ENCODE measurements around the gene SMIM31. TPM values are rescaled to one million over a fixed set of nuclear protein-coding genes. Genes with fewer than 3 reads are reported as not detected.

SMIM31 gene
- total RNA-seq, 5 donors from 2014 or later (not counting 1 experiment from before 2014, with no cell fraction given) = not detected

DNA sequence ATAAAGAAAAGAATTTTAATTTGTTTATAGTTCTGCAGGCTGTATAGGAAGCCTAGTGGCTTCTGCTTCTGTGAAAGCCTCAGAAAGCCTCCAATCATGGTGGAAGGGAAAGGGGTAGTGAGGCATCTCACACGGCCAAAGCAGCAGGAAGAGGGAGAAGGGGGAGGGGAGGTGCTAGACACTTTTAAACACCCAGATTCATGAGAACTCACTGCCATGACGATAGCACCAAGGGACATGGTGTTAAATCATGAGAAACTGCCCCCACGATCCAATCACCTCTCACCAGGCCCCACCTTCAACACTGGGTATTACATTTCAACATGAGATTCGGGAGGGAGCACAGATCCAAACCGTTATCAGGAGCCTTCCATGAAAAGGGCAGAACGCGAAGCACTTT is 18.1 kb downstream of the SMIM31 start:
- no peaks in the 10 kb centered on the region for H3K36me3 ChIP-seq (ENCODE audit: control insufficient read depth in 2 of 2, extremely low read depth in 1 of 2, insufficient read depth in 1 of 2, low read length in 1 of 2)
- ChIA-PET POLR2A (no interaction called here), CTCF (no interaction called here)
- H3K36me3 Mint-ChIP-seq = no peaks in the 10 kb centered on the region
- no peak overlapping the region for H3K4me3 ChIP-seq (ENCODE audit: control insufficient read depth in 1 of 2, extremely low read depth in 1 of 2, low read length in 1 of 2)
- DNase-seq (no peak), ATAC-seq (replicated peaks in 1 of 4) (no peak)
- no peaks in the 10 kb centered on the region for H3K4me1 ChIP-seq (ENCODE audit: control insufficient read depth in 1 of 2, extremely low read depth in 1 of 2, insufficient read depth in 2 of 2, low read length in 2 of 2)
- H3K27ac Mint-ChIP-seq = no peak overlapping the region
- H3K4me3 Mint-ChIP-seq = no peak overlapping the region
- H3K27me3 ChIP-seq (replicated peaks in 1 of 2; ENCODE audit: control insufficient read depth in 2 of 2, extremely low read depth in 1 of 2, insufficient read depth in 2 of 2, low read length in 1 of 2) = no peaks in the 10 kb centered on the region
- no peaks in the 10 kb centered on the region for H3K9me3 ChIP-seq
- 67% methylated on average over 1 of the region's 7 CpGs for WGBS (ENCODE audit: insufficient coverage)
- H3K9me3 Mint-ChIP-seq = no peaks in the 10 kb centered on the region
- H3K27me3 Mint-ChIP-seq = peaks cover 6 to 17% of the 10 kb centered on the region in 2 donors
- peaks cover 0 to 4% (median 0%) of the 10 kb centered on the region in 3 donors for H3K4me1 Mint-ChIP-seq
- H3K27ac ChIP-seq (ENCODE audit: low read length) = no peak overlapping the region

DNA sequence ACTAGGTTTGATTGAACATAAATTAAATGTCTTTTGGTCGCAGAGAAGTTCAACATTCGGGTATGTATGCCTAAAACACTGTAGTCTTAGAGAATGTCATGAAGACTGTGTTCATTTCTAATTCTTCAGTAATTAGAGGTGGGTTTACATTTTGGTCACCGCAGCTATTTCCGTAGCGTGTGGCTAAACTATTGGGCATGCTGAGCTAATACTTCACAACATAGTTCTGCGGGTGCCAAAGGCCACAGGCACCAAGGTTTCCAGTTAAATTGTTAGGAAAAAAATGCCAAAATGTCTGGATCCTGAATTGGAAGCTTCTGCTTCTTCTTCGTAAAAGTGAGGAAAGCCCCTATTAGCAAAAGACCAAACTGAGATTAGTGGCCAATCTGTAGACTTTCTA is 25.1 kb downstream of the SMIM31 start:
- Mint-ChIP-seq H3K4me3 (no peak overlapping the region), H3K27ac (no peak overlapping the region), H3K9me3 (no peaks in the 10 kb centered on the region), H3K36me3 (no peaks in the 10 kb centered on the region), H3K27me3 (no peaks in the 10 kb centered on the region), H3K4me1 (no peaks in the 10 kb centered on the region)
- H3K27me3 ChIP-seq (replicated peaks in 1 of 2; ENCODE audit: control insufficient read depth in 2 of 2, extremely low read depth in 1 of 2, insufficient read depth in 2 of 2, low read length in 1 of 2) = no peaks in the 10 kb centered on the region
- no peaks in the 10 kb centered on the region for H3K9me3 ChIP-seq
- no peak for ATAC-seq (replicated peaks in 1 of 4)
- ChIA-PET POLR2A (no interaction called here), CTCF (interaction anchor here in 1 of 2 donors (0.6 to 0.7 kb wide), 2 partner anchors 918 to 952 kb away, joined by 3 to 4 read pairs; no protein-coding TSS in a partner anchor)
- no peaks in the 10 kb centered on the region for H3K36me3 ChIP-seq (ENCODE audit: control insufficient read depth in 2 of 2, extremely low read depth in 1 of 2, insufficient read depth in 1 of 2, low read length in 1 of 2)
- H3K27ac ChIP-seq (ENCODE audit: low read length) = no peak overlapping the region
- 89% methylated on average over 5 of the region's 7 CpGs for WGBS (ENCODE audit: insufficient coverage)
- H3K4me1 ChIP-seq (ENCODE audit: control insufficient read depth in 1 of 2, extremely low read depth in 1 of 2, insufficient read depth in 2 of 2, low read length in 2 of 2) = no peaks in the 10 kb centered on the region
- H3K4me3 ChIP-seq (ENCODE audit: control insufficient read depth in 1 of 2, extremely low read depth in 1 of 2, low read length in 1 of 2) = no peak overlapping the region
- no peak for DNase-seq

DNA sequence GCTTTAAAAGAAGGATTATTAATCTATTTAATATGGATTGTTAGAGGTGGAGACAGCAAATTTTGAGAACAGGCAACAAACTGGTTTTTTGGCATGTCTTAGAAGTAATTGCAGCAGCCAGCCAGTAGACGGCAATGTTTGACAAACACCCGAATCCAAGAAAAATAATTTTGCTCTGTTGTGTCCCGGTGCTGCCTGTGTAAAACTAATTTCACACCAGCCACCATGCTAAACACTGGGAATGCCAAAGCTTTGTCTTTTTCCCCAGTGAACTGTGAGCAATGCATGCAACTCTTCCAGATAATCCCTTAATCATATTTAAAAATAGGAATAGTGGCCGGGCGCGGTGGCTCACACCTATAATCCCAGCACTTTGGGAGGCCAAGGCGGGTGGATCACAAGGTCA is 25.9 kb downstream of the SMIM31 start:
- POLR2A ChIA-PET = no interaction called here

DNA sequence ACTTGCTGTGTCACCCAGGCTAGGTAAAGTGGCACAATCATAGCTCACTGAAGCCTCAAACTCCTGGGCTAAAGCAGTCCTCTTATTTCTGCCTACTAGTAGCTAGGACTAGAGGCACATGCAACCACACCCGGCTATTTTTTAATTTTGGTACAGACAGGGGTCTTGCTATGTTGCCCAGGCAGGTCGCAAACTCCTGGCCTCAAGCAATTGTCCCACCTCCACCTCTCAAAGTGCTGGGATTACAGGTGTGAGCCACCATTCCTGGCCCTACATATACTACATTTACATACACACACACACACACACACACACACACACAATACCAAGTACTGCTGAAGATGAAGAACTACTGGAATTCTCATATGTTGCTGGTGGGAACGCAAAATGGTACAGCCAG is 26.9 kb downstream of the SMIM31 start:
- ATAC-seq (replicated peaks in 1 of 4) = no peak
- no peaks in the 10 kb centered on the region for H3K36me3 Mint-ChIP-seq
- Histone ChIP-seq H3K4me3 (ENCODE audit: control insufficient read depth in 1 of 2, extremely low read depth in 1 of 2, low read length in 1 of 2) (no peak overlapping the region), H3K27ac (ENCODE audit: low read length) (no peak overlapping the region), H3K4me1 (ENCODE audit: control insufficient read depth in 1 of 2, extremely low read depth in 1 of 2, insufficient read depth in 2 of 2, low read length in 2 of 2) (no peaks in the 10 kb centered on the region), H3K27me3 (replicated peaks in 1 of 2; ENCODE audit: control insufficient read depth in 2 of 2, extremely low read depth in 1 of 2, insufficient read depth in 2 of 2, low read length in 1 of 2) (no peaks in the 10 kb centered on the region), H3K36me3 (ENCODE audit: control insufficient read depth in 2 of 2, extremely low read depth in 1 of 2, insufficient read depth in 1 of 2, low read length in 1 of 2) (no peaks in the 10 kb centered on the region), H3K9me3 (no peaks in the 10 kb centered on the region)
- no peak overlapping the region for H3K27ac Mint-ChIP-seq
- ChIA-PET CTCF (interaction anchor here (1.0 to 1.1 kb wide), 3 partner anchors 10 to 683 kb away, joined by 3 to 5 read pairs (median 3); no protein-coding TSS in a partner anchor), POLR2A (interaction anchor here in 1 of 2 donors (0.8 kb wide), 1 partner anchor 10 kb away, joined by 4 read pairs; no protein-coding TSS in a partner anchor)
- no peaks in the 10 kb centered on the region for H3K27me3 Mint-ChIP-seq
- no peaks in the 10 kb centered on the region for H3K9me3 Mint-ChIP-seq
- no CpG with 5 or more reads among the region's 3 CpGs for WGBS (ENCODE audit: insufficient coverage)
- H3K4me3 Mint-ChIP-seq = no peak overlapping the region
- DNase-seq = no peak
- no peaks in the 10 kb centered on the region for H3K4me1 Mint-ChIP-seq

More for the DNA sequence above, 25.9 kb downstream of the SMIM31 start:
- Mint-ChIP-seq H3K36me3 (no peaks in the 10 kb centered on the region), H3K4me1 (no peaks in the 10 kb centered on the region), H3K9me3 (no peaks in the 10 kb centered on the region), H3K27ac (no peak overlapping the region), H3K4me3 (no peak overlapping the region), H3K27me3 (no peaks in the 10 kb centered on the region)
- ATAC-seq (replicated peaks in 1 of 4) = no peak
- CTCF ChIA-PET = interaction anchor here in 1 of 2 donors (1.0 kb wide), 1 partner anchor 11 kb away, joined by 5 read pairs; no protein-coding TSS in a partner anchor
- no peak overlapping the region for H3K27ac ChIP-seq (ENCODE audit: low read length)
- no peaks in the 10 kb centered on the region for H3K27me3 ChIP-seq (replicated peaks in 1 of 2; ENCODE audit: control insufficient read depth in 2 of 2, extremely low read depth in 1 of 2, insufficient read depth in 2 of 2, low read length in 1 of 2)
- 0% methylated on average over 3 of the region's 7 CpGs for WGBS (ENCODE audit: insufficient coverage)
- H3K36me3 ChIP-seq (ENCODE audit: control insufficient read depth in 2 of 2, extremely low read depth in 1 of 2, insufficient read depth in 1 of 2, low read length in 1 of 2) = no peaks in the 10 kb centered on the region
- no peaks in the 10 kb centered on the region for H3K9me3 ChIP-seq
- no peaks in the 10 kb centered on the region for H3K4me1 ChIP-seq (ENCODE audit: control insufficient read depth in 1 of 2, extremely low read depth in 1 of 2, insufficient read depth in 2 of 2, low read length in 2 of 2)
- H3K4me3 ChIP-seq (ENCODE audit: control insufficient read depth in 1 of 2, extremely low read depth in 1 of 2, low read length in 1 of 2) = no peak overlapping the region
- DNase-seq = peak in 10 of 35 experiments; percentile 0 to 33 (median 2)

DNA sequence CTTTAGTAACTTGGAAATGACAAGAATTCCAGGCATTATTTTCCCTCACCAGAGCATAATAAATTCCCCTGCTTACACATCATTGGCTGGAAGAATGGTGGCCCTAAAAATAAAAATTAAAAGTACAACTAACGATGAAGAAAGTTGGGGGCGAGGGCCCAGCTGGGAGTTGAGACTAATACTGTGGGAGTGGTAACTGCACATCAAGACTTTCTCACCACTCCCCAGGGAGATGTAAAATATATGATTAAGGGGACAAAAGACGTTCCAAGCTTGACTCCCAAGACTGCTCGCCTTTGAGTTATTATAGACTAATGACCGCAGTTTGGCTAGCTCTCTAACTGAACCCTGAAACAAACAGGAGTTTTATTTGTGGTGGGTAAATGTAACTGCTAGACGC is 30.0 kb downstream of the SMIM31 start:
- ATAC-seq (replicated peaks in 1 of 4) (no peak), DNase-seq (no peak)
- Histone ChIP-seq H3K9me3 (no peaks in the 10 kb centered on the region), H3K27me3 (replicated peaks in 1 of 2; ENCODE audit: control insufficient read depth in 2 of 2, extremely low read depth in 1 of 2, insufficient read depth in 2 of 2, low read length in 1 of 2) (no peaks in the 10 kb centered on the region), H3K4me1 (ENCODE audit: control insufficient read depth in 1 of 2, extremely low read depth in 1 of 2, insufficient read depth in 2 of 2, low read length in 2 of 2) (no peaks in the 10 kb centered on the region), H3K27ac (ENCODE audit: low read length) (no peak overlapping the region), H3K4me3 (ENCODE audit: control insufficient read depth in 1 of 2, extremely low read depth in 1 of 2, low read length in 1 of 2) (no peak overlapping the region), H3K36me3 (ENCODE audit: control insufficient read depth in 2 of 2, extremely low read depth in 1 of 2, insufficient read depth in 1 of 2, low read length in 1 of 2) (no peaks in the 10 kb centered on the region)
- POLR2A ChIA-PET = no interaction called here
- no peak overlapping the region for H3K27ac Mint-ChIP-seq
- no peak overlapping the region for H3K4me3 Mint-ChIP-seq
- H3K36me3 Mint-ChIP-seq = no peaks in the 10 kb centered on the region
- no peaks in the 10 kb centered on the region for H3K27me3 Mint-ChIP-seq
- H3K4me1 Mint-ChIP-seq = no peaks in the 10 kb centered on the region
- WGBS (ENCODE audit: insufficient coverage) = 100% methylated on average over 1 of the region's 6 CpGs
- CTCF ChIA-PET = no interaction called here
- H3K9me3 Mint-ChIP-seq = no peaks in the 10 kb centered on the region

DNA sequence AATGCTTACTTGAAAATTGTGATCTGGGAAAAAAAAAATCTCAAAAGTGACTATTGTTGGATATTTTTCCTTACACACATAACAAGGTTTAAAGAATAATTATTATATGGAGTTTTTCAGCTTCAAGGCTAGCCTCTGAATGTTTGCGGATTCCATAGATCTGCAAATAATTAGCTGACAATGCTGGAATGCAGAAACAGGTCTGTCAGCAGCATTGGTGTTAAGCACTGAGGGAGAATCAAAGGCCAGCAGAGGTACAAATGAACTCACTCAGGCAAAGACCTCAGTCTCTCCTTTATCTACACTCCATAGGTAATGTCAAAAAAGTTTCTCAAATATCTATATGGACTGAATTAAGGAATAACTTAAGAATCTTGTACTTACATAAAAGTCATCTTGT is 35.1 kb downstream of the SMIM31 start:
- no peaks in the 10 kb centered on the region for H3K36me3 Mint-ChIP-seq
- no peak overlapping the region for H3K4me3 Mint-ChIP-seq
- ATAC-seq (replicated peaks in 1 of 4) (no peak), DNase-seq (no peak)
- Histone ChIP-seq H3K36me3 (ENCODE audit: control insufficient read depth in 2 of 2, extremely low read depth in 1 of 2, insufficient read depth in 1 of 2, low read length in 1 of 2) (no peaks in the 10 kb centered on the region), H3K27me3 (replicated peaks in 1 of 2; ENCODE audit: control insufficient read depth in 2 of 2, extremely low read depth in 1 of 2, insufficient read depth in 2 of 2, low read length in 1 of 2) (no peaks in the 10 kb centered on the region), H3K4me1 (ENCODE audit: control insufficient read depth in 1 of 2, extremely low read depth in 1 of 2, insufficient read depth in 2 of 2, low read length in 2 of 2) (no peaks in the 10 kb centered on the region), H3K4me3 (ENCODE audit: control insufficient read depth in 1 of 2, extremely low read depth in 1 of 2, low read length in 1 of 2) (no peak overlapping the region), H3K27ac (ENCODE audit: low read length) (no peak overlapping the region), H3K9me3 (no peaks in the 10 kb centered on the region)
- no CpG with 5 or more reads among the region's 1 CpG for whole genome bisulfite sequencing (ENCODE audit: insufficient coverage)
- peaks cover 0 to 9% of the 10 kb centered on the region in 2 donors for H3K27me3 Mint-ChIP-seq
- no peaks in the 10 kb centered on the region for H3K4me1 Mint-ChIP-seq
- ChIA-PET CTCF (interaction anchor here in 1 of 2 donors (0.6 kb wide), 1 partner anchor 207 kb away, joined by 3 read pairs; no protein-coding TSS in a partner anchor), POLR2A (no interaction called here)
- peaks cover 0 to 6% (median 5%) of the 10 kb centered on the region in 3 donors for H3K9me3 Mint-ChIP-seq
- no peak overlapping the region for H3K27ac Mint-ChIP-seq

DNA sequence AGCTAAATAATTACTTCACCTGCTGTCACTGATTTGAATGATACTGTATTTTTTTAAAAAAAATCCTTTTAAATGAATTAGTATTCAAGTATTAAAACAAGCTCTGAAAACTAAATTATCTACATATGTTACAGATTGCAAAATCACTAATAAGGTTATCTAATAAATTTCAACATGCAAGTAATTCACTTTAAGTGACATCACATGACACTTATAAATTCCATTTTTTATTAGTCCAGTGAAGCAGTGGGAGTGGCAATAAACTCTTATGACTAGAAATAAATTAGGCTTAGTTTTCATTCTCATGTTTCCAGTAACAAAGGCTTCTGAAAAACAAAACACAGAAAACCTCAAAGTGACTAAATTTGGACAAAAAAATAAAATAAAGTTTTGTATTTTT is 36.3 kb downstream of the SMIM31 start:
- no peaks in the 10 kb centered on the region for H3K36me3 Mint-ChIP-seq

More for the DNA sequence above, 36.3 kb downstream of the SMIM31 start:
- ATAC-seq (replicated peaks in 1 of 4) = no peak
- no peaks in the 10 kb centered on the region for H3K9me3 ChIP-seq
- H3K27ac ChIP-seq (ENCODE audit: low read length) = no peak overlapping the region
- no peak overlapping the region for H3K27ac Mint-ChIP-seq
- H3K9me3 Mint-ChIP-seq = peaks cover 0 to 6% (median 5%) of the 10 kb centered on the region in 3 donors
- H3K4me3 ChIP-seq (ENCODE audit: control insufficient read depth in 1 of 2, extremely low read depth in 1 of 2, low read length in 1 of 2) = no peak overlapping the region
- peaks cover 0 to 9% of the 10 kb centered on the region in 2 donors for H3K27me3 Mint-ChIP-seq
- no peaks in the 10 kb centered on the region for H3K4me1 Mint-ChIP-seq
- no peaks in the 10 kb centered on the region for H3K36me3 ChIP-seq (ENCODE audit: control insufficient read depth in 2 of 2, extremely low read depth in 1 of 2, insufficient read depth in 1 of 2, low read length in 1 of 2)
- no peak for DNase-seq
- no peak overlapping the region for H3K4me3 Mint-ChIP-seq
- CTCF ChIA-PET = interaction anchor here in 1 of 2 donors (1.2 kb wide), 1 partner anchor 14 kb away, joined by 3 read pairs; no protein-coding TSS in a partner anchor
- H3K27me3 ChIP-seq (replicated peaks in 1 of 2; ENCODE audit: control insufficient read depth in 2 of 2, extremely low read depth in 1 of 2, insufficient read depth in 2 of 2, low read length in 1 of 2) = no peaks in the 10 kb centered on the region
- POLR2A ChIA-PET = no interaction called here
- H3K4me1 ChIP-seq (ENCODE audit: control insufficient read depth in 1 of 2, extremely low read depth in 1 of 2, insufficient read depth in 2 of 2, low read length in 2 of 2) = no peaks in the 10 kb centered on the region

All from T-cell (primary cell).